Vagina (tissue), 2 donors: ENCODE measurements around the gene TXNL4A.

Experiments used
- CTCF ChIP-seq, 3 experiments: fragments of 450-650 bp in 2 of 3; fragments of 200-600 bp in 1 of 3; sonication (generic) in 1 of 3; IDR thresholded peaks; one replicate each; pipeline ENCODE4 v1.5.1; 2017 to 2019; ENCODE audit warnings: antibody characterized with exemption in 3 of 3, mild to moderate bottlenecking in 2 of 3, moderate library complexity in 2 of 3
- POLR2AphosphoS5 ChIP-seq, 2 donors: sonication (generic); formaldehyde crosslinking; IDR thresholded peaks; one replicate each; pipeline ENCODE4 v1.9.0; 2017; ENCODE audit warnings: antibody characterized with exemption in 2 of 2, mild to moderate bottlenecking in 2 of 2, low read depth in 1 of 2; ENCODE audit not compliant: insufficient read depth in 1 of 2

GRCh38 chr18:79986726-79987125 is 1.6 kb downstream of the TXNL4A start:
- TF ChIP-seq POLR2AphosphoS5 (IDR thresholded peaks at IDR 0.05; ENCODE audit: insufficient read depth in 1 of 2, low read depth in 1 of 2) (no peak), CTCF (IDR thresholded peaks at IDR 0.05) (no peak)
